Heart right ventricle (tissue), 16 donors: Measurements from ENCODE around the gene EXOC3L4. TPM values are rescaled to one million over a fixed set of nuclear protein-coding genes. Genes with fewer than 3 reads are reported as not detected.

Source experiments
- ATAC-seq, 8 donors: fragments of 200-7000 bp; cut with Tn5 transposase; one replicate each; pipeline ENCODE4 v1.9.1; 2020; ENCODE audit warnings: mild to moderate bottlenecking in 8 of 8, moderate library complexity in 8 of 8, moderate number of reproducible peaks in 1 of 8
- DNase-seq, 2 donors: peaks; one replicate each; pipeline ENCODE4 v3.0.0-alpha.2; 2020
- H3K27ac ChIP-seq, 10 donors: fragments of 200-600 bp; sonication (generic) in 2 of 10; one replicate each; pipeline versions ENCODE4 v1.5.0 to v1.8.0; 2020 to 2022; ENCODE audit warnings: mild to moderate bottlenecking in 3 of 10
- H3K27me3 ChIP-seq, 7 donors: fragments of 200-600 bp; one replicate each; pipeline ENCODE4 v1.8.0; 2021 to 2022; ENCODE audit warnings: mild to moderate bottlenecking in 2 of 7
- H3K36me3 ChIP-seq, 9 donors: fragments of 200-600 bp; sonication (generic) in 1 of 9; one replicate each; pipeline versions ENCODE4 v1.5.0 to v1.8.0; 2020 to 2022; ENCODE audit warnings: mild to moderate bottlenecking in 2 of 9
- H3K4me1 ChIP-seq, 9 donors: fragments of 200-600 bp; sonication (generic) in 1 of 9; one replicate each; pipeline versions ENCODE4 v1.5.0 to v1.8.0; 2020 to 2022; ENCODE audit warnings: mild to moderate bottlenecking in 4 of 9
- H3K4me3 ChIP-seq, 10 donors: fragments of 200-600 bp; sonication (generic) in 2 of 10; one replicate each; pipeline versions ENCODE4 v1.5.0 to v1.8.0; 2020 to 2022; ENCODE audit warnings: mild to moderate bottlenecking in 7 of 10, moderate library complexity in 2 of 10
- H3K9me3 ChIP-seq, 11 donors: fragments of 200-600 bp in 10 of 11; sonication (generic) in 2 of 11; one replicate each; pipeline versions ENCODE4 v1.5.0 to v1.8.0; 2013 to 2022; ENCODE audit warnings: mild to moderate bottlenecking in 2 of 11, control low read depth in 1 of 11, moderate library complexity in 1 of 11
- WGBS, 2 donors: extraction: QIAGEN DNeasy Blood & Tissue Kit; methylation state at CpG; one replicate each; pipeline ENCODE4 v1.1.7; 2013; ENCODE audit warnings: inconsistent platforms in 1 of 2; 5-methylcytosine and 5-hydroxymethylcytosine counted together
- intact Hi-C, 10 donors: fragments of 100-400 bp; cut with DNase I; formaldehyde crosslinking; loops; one replicate each; pipeline versions ENCODE4 v1.11.1 to v1.14.2; 2022
- polyA plus RNA-seq, 2 donors: library from polyadenylated mRNA; stranded (reverse); fragments of 200-250 nt; gene quantifications; one replicate each; pipeline ENCODE4 v1.2.3, GENCODE V29; 2013
- total RNA-seq, 10 donors: library from RNA; stranded (reverse); fragmentation: NEBNext Ultra II Directional in 3 of 10; extraction: Animal tissue kit (Norgen Biotek cat#: 25700) in 3 of 10; gene quantifications; one replicate each; pipeline versions ENCODE4 v1.2.1 to v1.2.4, GENCODE V29; 2021 to 2023
- TF ChIP-seq, protein P1 (sequence below), 9 donors: fragments of 200-600 bp; sonication (generic) in 2 of 9; IDR thresholded peaks; one replicate each; pipeline versions ENCODE4 v1.5.0 to v1.8.0; 2021 to 2022; ENCODE audit warnings: antibody characterized with exemption in 9 of 9, mild to moderate bottlenecking in 5 of 9, moderate library complexity in 1 of 9
- donor health status: Arrhythmogenic right ventricular cardiomyopathy.
- donor health status: ischemic (EF 13 %, LVEDD 7.1; RV severe dilation, severe dysfunction).
- donor health status: healthy with polysubstance abuse.
- donor health status: DM: no; HTN: yes; CAD: no.
- donor health status: DM: no; HTN: no; CAD: no.
- donor health status: ischemic (EF 25% LVEDD 6.9; RV normal size, moderate dysfunction).
- donor health status: ischemic (EF 25% LVEDD 5.7; RV mildly dilated, moderate dysfunction).
- donor health status: healthy.
- donor health status: DM: yes; HTN: yes; CAD: no.
- donor health status: Ischemic cardiomyopathy.
- donor health status: ischemic (EF 35%, LVEDD 5.7; RV mildly dilated, moderate dysfunction).
- donor health status: nonischemic (EF 11% LVEDD 7.7; RV severe dilation, severe dysfunction).
- donor health status: DM: yes; HTN: yes; CAD: no.
- donor health status: PGD.
- donor health status: ischemic (EF 29% LVEDD 5.4; RV normal size, mild dysfunction).
- donor health status: nonischemic (EF 23%, LVEDD 6.1; RV moderate dilation, normal function).

EXOC3L4 gene
- total and polyA plus RNA-seq, 12 donors = 0.16 to 2.0 (median 0.50) TPM; not detected in 4

GRCh38 chr14:103084021-103084919 lies 10.3 kb upstream of the EXOC3L4 start, which contains the start of gene LBHD2:
Gene LBHD2, plus strand, starts transcription at chr14:103084210. Its CDS starts 1,803 bp downstream, at chr14:103086013.
- no peak within 1 kb of the TSS for H3K27ac ChIP-seq
- H3K4me3 ChIP-seq = peak within 1 kb of the TSS in 6 of 10 donors; percentile 11 to 27 (median 14)
- 17 to 21% methylated on average over 50 to 61 of the region's 61 CpGs for WGBS, 2 donors
- ATAC-seq (peak in 4 of 8 donors; percentile 24 to 56 (median 29)), DNase-seq (no peak)
- H3K36me3 ChIP-seq = no peaks in the 10 kb centered on the region
- no peaks in the 10 kb centered on the region for H3K9me3 ChIP-seq
- TF ChIP-seq, protein P1, sequence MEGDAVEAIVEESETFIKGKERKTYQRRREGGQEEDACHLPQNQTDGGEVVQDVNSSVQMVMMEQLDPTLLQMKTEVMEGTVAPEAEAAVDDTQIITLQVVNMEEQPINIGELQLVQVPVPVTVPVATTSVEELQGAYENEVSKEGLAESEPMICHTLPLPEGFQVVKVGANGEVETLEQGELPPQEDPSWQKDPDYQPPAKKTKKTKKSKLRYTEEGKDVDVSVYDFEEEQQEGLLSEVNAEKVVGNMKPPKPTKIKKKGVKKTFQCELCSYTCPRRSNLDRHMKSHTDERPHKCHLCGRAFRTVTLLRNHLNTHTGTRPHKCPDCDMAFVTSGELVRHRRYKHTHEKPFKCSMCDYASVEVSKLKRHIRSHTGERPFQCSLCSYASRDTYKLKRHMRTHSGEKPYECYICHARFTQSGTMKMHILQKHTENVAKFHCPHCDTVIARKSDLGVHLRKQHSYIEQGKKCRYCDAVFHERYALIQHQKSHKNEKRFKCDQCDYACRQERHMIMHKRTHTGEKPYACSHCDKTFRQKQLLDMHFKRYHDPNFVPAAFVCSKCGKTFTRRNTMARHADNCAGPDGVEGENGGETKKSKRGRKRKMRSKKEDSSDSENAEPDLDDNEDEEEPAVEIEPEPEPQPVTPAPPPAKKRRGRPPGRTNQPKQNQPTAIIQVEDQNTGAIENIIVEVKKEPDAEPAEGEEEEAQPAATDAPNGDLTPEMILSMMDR (IDR thresholded peaks at IDR 0.05) = no peak
- intact Hi-C loops = loop anchor here in 1 of 10 donors (5.0 kb wide), 1 partner anchor 208 kb away; no protein-coding TSS in a partner anchor
- H3K4me1 ChIP-seq = peaks cover 0 to 8% (median 0%) of the 10 kb centered on the region in 9 donors
- peaks cover 0 to 51% (median 42%) of the 10 kb centered on the region in 7 donors for H3K27me3 ChIP-seq

DNA sequence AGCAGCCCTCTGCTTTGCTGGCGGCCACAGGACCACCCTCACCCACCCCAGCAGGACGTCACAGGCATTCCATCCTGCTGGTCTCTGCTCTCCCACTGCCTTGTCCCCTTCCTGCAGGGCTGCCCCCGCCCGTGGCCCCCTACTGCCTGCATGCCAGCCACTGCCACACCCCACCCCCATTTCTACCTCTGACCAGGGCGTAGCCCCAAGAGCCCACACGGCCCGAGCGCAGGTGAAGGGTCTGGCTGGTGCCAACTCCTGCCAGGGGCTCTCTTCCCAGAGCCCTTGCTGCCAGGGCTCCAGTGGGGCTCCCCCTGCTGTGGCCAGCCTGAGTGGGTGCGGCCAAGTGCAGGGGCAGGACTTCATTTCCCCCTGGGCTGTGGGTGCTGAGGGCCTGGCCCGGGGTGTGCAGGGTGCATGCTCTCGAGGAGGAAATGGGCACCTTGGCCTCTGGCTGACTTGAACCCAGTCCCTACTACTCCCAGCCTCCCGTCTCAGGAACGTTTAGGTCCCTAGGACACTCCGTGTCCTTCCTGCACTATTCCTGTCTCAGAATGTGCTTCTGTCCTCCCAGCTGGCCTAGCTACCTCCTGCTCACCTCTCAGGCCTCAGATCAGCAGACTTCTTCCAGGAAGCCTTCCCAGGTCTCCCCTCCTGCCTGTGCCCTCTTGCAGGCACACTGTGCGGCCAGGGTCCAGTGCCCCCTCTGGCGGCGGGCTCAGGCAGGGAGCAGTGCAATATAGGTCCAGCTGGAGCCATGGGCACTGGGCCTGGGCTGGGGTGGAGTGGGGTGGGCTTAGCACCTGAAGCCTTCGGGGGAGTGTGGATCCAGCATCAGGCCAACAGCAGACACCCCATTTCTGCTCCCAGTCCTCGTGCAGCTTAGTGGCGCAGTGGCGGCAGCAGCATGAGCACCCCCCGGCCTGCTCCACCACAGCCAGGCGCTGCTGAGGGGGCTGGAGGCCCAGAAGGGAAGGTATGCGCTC lies 9.1 kb upstream of the EXOC3L4 start:
- TF ChIP-seq, protein P1 (IDR thresholded peaks at IDR 0.05) = peak in 3 of 9 donors; percentile 4 to 12 (median 5)
- no peak overlapping the region for H3K27ac ChIP-seq
- no peaks in the 10 kb centered on the region for H3K36me3 ChIP-seq
- H3K4me1 ChIP-seq = peaks cover 0 to 8% (median 0%) of the 10 kb centered on the region in 9 donors
- DNase-seq (no peak), ATAC-seq (no peak)
- peaks cover 0 to 51% (median 42%) of the 10 kb centered on the region in 7 donors for H3K27me3 ChIP-seq
- WGBS, 2 donors = 73% methylated on average over 24 of the region's 24 CpGs
- H3K4me3 ChIP-seq = no peak overlapping the region
- no peaks in the 10 kb centered on the region for H3K9me3 ChIP-seq
- intact Hi-C loops = loop anchor here in 1 of 10 donors (5.0 kb wide), 1 partner anchor 208 kb away; no protein-coding TSS in a partner anchor

GRCh38 chr14:103086771-103087342 lies 7.7 kb upstream of the EXOC3L4 start:
- DNase-seq (peak in 1 of 2 donors; percentile 9), ATAC-seq (no peak)
- 75 to 79% methylated on average over 8 of the region's 8 CpGs for WGBS, 2 donors
- H3K27me3 ChIP-seq = peaks cover 0 to 57% (median 46%) of the 10 kb centered on the region in 7 donors
- H3K27ac ChIP-seq = no peak overlapping the region
- intact Hi-C loops = loop anchor here in 1 of 10 donors (5.0 kb wide), 1 partner anchor 210 kb away; no protein-coding TSS in a partner anchor
- TF ChIP-seq, protein P1 (IDR thresholded peaks at IDR 0.05) = no peak
- no peak overlapping the region for H3K4me3 ChIP-seq
- no peaks in the 10 kb centered on the region for H3K36me3 ChIP-seq
- H3K9me3 ChIP-seq = no peaks in the 10 kb centered on the region
- H3K4me1 ChIP-seq = peaks cover 0 to 19% (median 11%) of the 10 kb centered on the region in 9 donors
